Osteoblast (primary cell): ENCODE measurements around the gene PIGT. TPM values are rescaled to one million over a fixed set of nuclear protein-coding genes. Genes with fewer than 3 reads are reported as not detected.

Experiments used
- DNase-seq: peaks from one replicate; pipeline ENCODE4 v3.0.0; 2011; ENCODE audit warnings: low spot score, mixed read lengths; ENCODE audit not compliant: insufficient read length; ENCODE audit errors: missing footprints
- H2AFZ ChIP-seq: 2 replicates; pipeline ENCODE4 v1.6.0; 2011; ENCODE audit warnings: mild to moderate bottlenecking, low read length
- H3K27ac ChIP-seq: 2 replicates; pipeline ENCODE4 v1.5.1; 2011; ENCODE audit warnings: mild to moderate bottlenecking, low read depth, low read length, moderate library complexity
- H3K27me3 ChIP-seq: 2 replicates; pipeline ENCODE4 v1.6.0; 2012; ENCODE audit warnings: mild to moderate bottlenecking, control low read depth, inconsistent platforms, low read length, moderate library complexity; ENCODE audit not compliant: insufficient read depth
- H3K36me3 ChIP-seq: 2 replicates; pipeline ENCODE4 v1.5.1; 2011; ENCODE audit warnings: mild to moderate bottlenecking, low read length, control low read depth, moderate library complexity; ENCODE audit not compliant: insufficient read depth
- H3K4me1 ChIP-seq: 2 replicates; pipeline ENCODE4 v1.5.1; 2011; ENCODE audit warnings: mild to moderate bottlenecking, low read length, control low read depth, moderate library complexity; ENCODE audit not compliant: insufficient read depth
- H3K4me2 ChIP-seq: 2 replicates; pipeline ENCODE4 v1.6.0; 2011; ENCODE audit warnings: mild to moderate bottlenecking, low read length; ENCODE audit not compliant: insufficient read depth
- H3K4me3 ChIP-seq: fragments of 200-600 bp; sonication (generic); 3 replicates; pipeline ENCODE4 v1.5.1; 2012; ENCODE audit warnings: mild to moderate bottlenecking, low read length, inconsistent platforms; ENCODE audit not compliant: insufficient read depth
- H3K79me2 ChIP-seq: 2 replicates; pipeline ENCODE4 v1.6.0; 2012; ENCODE audit warnings: mild to moderate bottlenecking, low read length, control low read depth, inconsistent platforms; ENCODE audit not compliant: insufficient read depth
- H3K9me3 ChIP-seq: 2 replicates; pipeline ENCODE4 v1.5.1; 2011; ENCODE audit warnings: low read depth, low read length, control low read depth
- H4K20me1 ChIP-seq: 2 replicates; pipeline ENCODE4 v1.6.0; 2012; ENCODE audit warnings: mild to moderate bottlenecking, low read length, control low read depth; ENCODE audit not compliant: insufficient read depth
- total RNA-seq: library from RNA; depleted of rRNA; stranded (reverse); fragments of >200 nt; gene quantifications from 2 replicates; pipeline ENCODE4 v1.2.3, GENCODE V29; 2012
- TF ChIP-seq, protein P1 (sequence below): IDR thresholded peaks from 2 replicates; pipeline ENCODE4 v1.5.1; 2011; ENCODE audit warnings: mild to moderate bottlenecking, low read depth, low read length, moderate library complexity; ENCODE audit errors: extremely low read depth

PIGT gene
- total RNA-seq, 1 donor = 52.8 TPM

DNA sequence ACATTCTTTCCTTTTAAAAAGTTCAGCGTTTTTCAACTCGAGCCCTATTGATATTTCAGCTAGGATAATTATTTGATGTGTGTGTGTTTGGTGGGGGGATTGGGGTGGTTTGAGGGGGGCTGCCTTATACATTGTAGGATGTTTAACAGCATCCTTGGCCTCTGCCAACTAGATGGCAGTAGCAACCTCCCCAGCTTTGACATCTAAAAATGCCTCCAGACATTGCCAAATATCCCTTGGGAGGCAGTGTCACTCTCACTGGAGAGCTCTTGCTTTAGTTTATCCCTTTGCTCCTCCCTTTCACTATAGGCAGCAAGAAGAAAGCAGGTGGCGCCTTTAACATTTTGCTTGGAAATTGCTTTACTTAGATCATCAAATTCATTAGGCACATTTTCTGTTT lies 23.2 kb upstream of the PIGT start:
- DNase-seq = no peak
- Histone ChIP-seq H3K79me2 (no peaks in the 10 kb centered on the region), H2AFZ (no peak overlapping the region), H4K20me1 (no peaks in the 10 kb centered on the region), H3K4me2 (no peak overlapping the region), H3K27ac (no peak overlapping the region), H3K27me3 (no peaks in the 10 kb centered on the region), H3K9me3 (no peaks in the 10 kb centered on the region), H3K36me3 (no peaks in the 10 kb centered on the region), H3K4me1 (no peaks in the 10 kb centered on the region), H3K4me3 (no peak overlapping the region)
- TF ChIP-seq, protein P1, sequence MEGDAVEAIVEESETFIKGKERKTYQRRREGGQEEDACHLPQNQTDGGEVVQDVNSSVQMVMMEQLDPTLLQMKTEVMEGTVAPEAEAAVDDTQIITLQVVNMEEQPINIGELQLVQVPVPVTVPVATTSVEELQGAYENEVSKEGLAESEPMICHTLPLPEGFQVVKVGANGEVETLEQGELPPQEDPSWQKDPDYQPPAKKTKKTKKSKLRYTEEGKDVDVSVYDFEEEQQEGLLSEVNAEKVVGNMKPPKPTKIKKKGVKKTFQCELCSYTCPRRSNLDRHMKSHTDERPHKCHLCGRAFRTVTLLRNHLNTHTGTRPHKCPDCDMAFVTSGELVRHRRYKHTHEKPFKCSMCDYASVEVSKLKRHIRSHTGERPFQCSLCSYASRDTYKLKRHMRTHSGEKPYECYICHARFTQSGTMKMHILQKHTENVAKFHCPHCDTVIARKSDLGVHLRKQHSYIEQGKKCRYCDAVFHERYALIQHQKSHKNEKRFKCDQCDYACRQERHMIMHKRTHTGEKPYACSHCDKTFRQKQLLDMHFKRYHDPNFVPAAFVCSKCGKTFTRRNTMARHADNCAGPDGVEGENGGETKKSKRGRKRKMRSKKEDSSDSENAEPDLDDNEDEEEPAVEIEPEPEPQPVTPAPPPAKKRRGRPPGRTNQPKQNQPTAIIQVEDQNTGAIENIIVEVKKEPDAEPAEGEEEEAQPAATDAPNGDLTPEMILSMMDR = no peak

DNA sequence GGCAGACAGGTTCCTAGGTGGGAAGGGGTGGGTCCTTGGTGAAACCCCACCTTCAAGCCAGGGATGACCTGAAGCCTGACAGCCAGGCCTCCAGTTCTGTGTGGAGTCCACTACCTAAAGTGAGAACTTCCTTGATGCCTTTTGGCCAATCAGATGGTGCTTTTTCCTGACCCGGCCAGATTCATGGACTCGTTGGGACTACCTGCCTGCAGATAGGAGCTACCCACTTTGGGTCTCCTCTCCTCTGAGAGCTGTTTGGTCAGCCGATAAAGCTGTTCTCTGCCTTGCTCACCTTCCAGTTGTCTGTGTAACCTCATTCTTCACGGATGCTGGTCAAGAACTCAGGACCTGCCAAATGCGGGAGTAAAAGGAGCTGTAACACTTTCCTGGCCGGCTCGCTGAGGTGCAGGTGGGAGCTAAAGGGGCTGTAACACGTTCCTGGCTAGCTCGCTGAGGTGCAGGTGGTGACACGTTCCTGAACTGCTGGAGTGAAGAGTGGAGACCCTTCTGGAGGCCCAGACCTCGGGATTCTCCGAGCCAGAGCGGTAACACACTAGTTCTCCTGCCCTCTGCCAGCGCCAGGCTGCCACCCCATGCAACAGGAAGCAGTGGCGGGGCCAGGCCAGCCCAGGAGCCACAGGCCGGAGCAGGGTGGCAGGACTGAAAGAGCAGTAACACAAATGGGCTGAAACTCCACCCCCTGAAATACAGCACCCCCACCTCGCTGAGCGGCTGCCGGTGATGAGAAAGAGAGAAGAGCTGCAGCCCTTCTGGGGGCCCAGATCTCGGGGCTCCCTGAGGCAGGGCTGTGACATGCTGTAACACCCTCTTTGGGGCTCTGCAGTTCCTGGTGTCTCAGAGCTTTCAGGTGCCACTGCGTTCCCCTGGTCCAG lies 21.5 kb upstream of the PIGT start:
- Histone ChIP-seq H3K4me2 (no peak overlapping the region), H3K79me2 (no peaks in the 10 kb centered on the region), H3K9me3 (no peaks in the 10 kb centered on the region), H2AFZ (no peak overlapping the region), H3K27me3 (no peaks in the 10 kb centered on the region), H3K4me1 (no peaks in the 10 kb centered on the region), H3K27ac (no peak overlapping the region), H4K20me1 (no peaks in the 10 kb centered on the region), H3K36me3 (no peaks in the 10 kb centered on the region), H3K4me3 (no peak overlapping the region)
- DNase-seq = no peak
- TF ChIP-seq, protein P1 = no peak

DNA sequence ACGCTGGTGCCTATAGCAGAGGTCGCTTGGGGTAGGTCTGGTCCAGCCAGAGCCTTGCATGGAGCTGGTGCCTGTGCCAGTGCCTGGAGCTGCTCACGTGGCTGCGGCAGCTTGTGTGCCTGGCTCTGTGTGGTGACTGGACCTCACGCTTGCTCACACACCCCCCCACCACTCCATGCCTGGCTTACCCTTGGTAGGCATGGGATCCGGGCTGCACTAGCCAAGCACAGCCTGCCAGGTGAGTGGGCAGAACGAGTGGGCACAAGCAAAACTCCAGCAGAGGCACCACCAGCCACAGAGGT lies 20.9 kb upstream of the PIGT start:
- H3K9me3 ChIP-seq = no peaks in the 10 kb centered on the region
- no peaks in the 10 kb centered on the region for H4K20me1 ChIP-seq
- no peaks in the 10 kb centered on the region for H3K4me1 ChIP-seq
- no peak overlapping the region for H3K4me3 ChIP-seq
- no peak overlapping the region for H2AFZ ChIP-seq
- no peaks in the 10 kb centered on the region for H3K27me3 ChIP-seq
- H3K4me2 ChIP-seq = no peak overlapping the region
- TF ChIP-seq, protein P1 = no peak
- no peaks in the 10 kb centered on the region for H3K79me2 ChIP-seq
- H3K27ac ChIP-seq = no peak overlapping the region
- no peaks in the 10 kb centered on the region for H3K36me3 ChIP-seq
- no peak for DNase-seq

DNA sequence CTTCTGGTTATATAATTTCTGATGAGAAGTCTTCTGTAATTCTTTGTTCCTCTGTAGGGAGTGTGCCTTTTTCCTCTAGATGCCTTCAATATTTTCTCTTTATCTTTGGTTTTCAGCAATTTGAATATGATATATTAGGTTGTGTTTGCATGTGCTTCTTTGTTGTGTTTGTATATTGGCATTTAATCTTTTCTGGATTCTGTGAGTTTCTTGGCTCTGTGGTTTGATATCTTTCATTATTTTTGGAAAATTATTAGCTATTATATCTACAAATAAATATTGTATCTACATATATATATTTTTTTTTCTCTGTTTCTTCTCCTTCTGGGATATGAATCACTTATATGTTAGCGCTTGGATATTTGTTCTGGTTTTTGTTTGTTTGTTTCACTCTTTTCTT lies 16.9 kb upstream of the PIGT start:
- Histone ChIP-seq H3K4me3 (no peak overlapping the region), H3K27ac (no peak overlapping the region), H3K4me1 (no peaks in the 10 kb centered on the region), H3K79me2 (no peaks in the 10 kb centered on the region), H2AFZ (no peak overlapping the region), H3K4me2 (no peak overlapping the region), H3K36me3 (no peaks in the 10 kb centered on the region), H4K20me1 (no peaks in the 10 kb centered on the region), H3K27me3 (no peaks in the 10 kb centered on the region), H3K9me3 (no peaks in the 10 kb centered on the region)
- no peak for DNase-seq
- TF ChIP-seq, protein P1 = no peak
